ENCODE data around the gene ASCC3.

DNA sequence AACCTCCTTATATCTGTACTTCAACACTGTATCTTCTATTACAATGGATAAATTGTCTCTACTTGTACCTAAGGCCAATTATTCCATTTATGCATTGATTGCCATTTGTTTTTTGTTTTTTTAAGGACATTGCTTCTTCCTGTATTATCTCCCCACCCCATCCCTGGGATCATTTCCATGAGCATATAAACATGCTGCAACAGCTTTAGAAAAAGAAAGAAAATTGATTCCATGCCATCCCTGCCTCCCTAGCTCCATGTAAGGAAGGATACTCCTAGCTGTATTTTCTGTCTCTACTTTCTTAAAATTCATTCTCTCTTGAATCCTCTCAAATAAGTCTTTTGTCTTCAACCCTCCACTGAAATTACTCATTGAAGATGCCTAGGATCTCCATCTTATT, 314.6 kb downstream of the ASCC3 start:
- no peak for TF ChIP-seq POLR2AphosphoS5 (IDR thresholded peaks at IDR 0.05)
- TF ChIP-seq POLR2A (IDR thresholded peaks at IDR 0.05; ENCODE audit: low read depth), result no peak
